ENCODE measurements around the gene POLDIP2.

The POLDIP2 gene

GRCh38 chr17:28390563-28390962, 33.2 kb upstream of the POLDIP2 start:
- no peak for DNase-seq (ENCODE audit: low spot score)

DNA sequence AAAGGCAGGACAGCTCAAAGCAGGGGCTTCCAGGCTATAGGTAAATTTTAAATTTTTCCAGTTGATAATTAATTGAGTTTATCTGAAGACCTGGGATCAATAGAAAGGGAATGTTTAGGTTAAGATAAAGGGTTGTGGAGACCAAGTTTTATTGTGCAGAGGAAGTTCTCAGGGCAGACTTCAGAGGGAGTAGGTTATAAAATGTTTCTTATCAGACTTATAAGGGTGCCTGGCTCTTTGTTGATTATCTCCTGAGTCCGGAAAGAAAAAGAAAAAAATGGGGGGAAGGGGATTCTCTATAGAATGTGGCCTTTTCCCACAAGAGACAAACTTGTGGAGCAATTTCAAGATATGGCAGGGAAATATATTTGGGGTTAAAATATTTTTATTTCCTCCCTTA, 32.8 kb upstream of the POLDIP2 start:
- DNase-seq (ENCODE audit: low spot score): no peak

DNA sequence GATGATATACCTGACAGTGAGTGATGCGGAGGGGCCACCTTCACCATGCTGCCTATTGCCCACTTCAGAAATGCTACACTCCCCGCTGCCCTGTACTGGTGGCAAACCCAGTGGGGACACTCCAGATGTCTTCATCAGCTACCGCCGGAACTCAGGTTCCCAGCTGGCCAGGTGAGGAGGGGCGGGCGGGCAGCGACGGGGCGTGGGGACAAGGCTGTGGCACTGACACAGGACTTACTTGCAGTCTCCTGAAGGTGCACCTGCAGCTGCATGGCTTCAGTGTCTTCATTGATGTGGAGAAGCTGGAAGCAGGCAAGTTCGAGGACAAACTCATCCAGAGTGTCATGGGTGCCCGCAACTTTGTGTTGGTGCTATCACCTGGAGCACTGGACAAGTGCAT, 30.8 kb upstream of the POLDIP2 start:
- DNase-seq (ENCODE audit: low spot score): no peak

DNA sequence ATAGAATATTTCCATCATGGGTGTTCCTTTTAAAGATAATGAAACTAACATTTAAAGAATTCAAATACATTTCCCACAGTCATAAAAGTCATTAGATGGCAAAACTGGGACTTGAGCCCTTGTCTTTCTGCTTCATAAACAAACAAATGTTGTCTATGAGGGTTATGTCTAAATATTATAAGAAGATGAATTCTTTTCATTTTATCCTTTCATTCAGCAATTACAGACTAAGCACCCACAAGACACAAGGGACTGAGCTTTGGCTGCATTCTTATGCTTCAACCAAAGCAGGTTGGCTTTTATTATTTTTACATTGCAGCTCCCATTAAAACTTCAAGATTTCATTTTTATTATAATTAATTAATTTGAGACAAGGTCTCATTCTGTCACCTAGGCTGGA, 29.1 kb upstream of the POLDIP2 start:
- no peak for DNase-seq (ENCODE audit: low spot score)

GRCh38 chr17:28385406-28385805, 28.1 kb upstream of the POLDIP2 start:
- DNase-seq (ENCODE audit: low spot score): no peak

DNA sequence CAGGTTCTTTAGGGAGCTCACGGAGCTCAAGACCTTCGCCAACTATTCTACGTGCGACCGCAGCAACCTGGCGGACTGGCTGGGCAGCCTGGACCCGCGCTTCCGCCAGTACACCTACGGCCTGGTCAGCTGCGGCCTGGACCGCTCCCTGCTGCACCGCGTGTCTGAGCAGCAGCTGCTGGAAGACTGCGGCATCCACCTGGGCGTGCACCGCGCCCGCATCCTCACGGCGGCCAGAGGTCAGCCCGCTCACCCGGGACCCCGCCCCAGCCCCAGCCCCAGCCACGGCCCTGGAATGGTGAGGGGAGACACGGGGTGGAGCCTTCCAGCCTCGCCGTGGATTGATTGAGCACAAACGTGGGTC, 27.7 kb upstream of the POLDIP2 start:
- DNase-seq (ENCODE audit: low spot score): no peak

DNA sequence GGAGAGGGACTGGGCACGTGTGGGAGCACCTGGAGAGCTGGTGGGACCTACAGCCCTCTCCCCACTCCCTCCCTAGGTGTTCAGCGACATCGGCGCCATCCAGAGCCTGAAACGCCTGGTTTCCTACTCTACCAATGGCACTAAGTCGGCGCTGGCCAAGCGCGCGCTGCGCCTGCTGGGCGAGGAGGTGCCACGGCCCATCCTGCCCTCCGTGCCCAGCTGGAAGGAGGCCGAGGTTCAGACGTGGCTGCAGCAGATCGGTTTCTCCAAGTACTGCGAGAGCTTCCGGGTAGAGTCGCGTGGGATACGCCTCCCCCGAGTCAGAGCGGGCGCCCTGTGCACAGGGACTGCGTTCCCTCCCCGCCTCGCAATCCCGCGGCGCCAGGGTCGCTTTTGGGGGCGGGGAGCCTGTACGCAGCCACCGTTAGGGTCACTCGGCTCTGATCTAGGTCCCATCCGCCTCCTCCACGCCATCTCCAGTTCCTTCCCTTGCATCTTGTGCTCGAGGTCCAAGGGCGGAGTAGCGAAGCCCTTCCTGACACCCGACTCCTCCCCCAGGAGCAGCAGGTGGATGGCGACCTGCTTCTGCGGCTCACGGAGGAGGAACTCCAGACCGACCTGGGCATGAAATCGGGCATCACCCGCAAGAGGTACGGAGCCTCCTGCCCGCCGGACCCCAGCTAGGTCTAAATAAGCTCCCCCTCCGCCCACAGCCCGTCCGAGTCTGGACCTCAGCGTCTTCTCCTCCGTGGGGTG, 27.1 kb upstream of the POLDIP2 start:
- no peak for DNase-seq (ENCODE audit: low spot score)

GRCh38 chr17:28381141-28381825, 24.0 kb upstream of the POLDIP2 start:
- DNase-seq (ENCODE audit: low spot score): no peak

DNA sequence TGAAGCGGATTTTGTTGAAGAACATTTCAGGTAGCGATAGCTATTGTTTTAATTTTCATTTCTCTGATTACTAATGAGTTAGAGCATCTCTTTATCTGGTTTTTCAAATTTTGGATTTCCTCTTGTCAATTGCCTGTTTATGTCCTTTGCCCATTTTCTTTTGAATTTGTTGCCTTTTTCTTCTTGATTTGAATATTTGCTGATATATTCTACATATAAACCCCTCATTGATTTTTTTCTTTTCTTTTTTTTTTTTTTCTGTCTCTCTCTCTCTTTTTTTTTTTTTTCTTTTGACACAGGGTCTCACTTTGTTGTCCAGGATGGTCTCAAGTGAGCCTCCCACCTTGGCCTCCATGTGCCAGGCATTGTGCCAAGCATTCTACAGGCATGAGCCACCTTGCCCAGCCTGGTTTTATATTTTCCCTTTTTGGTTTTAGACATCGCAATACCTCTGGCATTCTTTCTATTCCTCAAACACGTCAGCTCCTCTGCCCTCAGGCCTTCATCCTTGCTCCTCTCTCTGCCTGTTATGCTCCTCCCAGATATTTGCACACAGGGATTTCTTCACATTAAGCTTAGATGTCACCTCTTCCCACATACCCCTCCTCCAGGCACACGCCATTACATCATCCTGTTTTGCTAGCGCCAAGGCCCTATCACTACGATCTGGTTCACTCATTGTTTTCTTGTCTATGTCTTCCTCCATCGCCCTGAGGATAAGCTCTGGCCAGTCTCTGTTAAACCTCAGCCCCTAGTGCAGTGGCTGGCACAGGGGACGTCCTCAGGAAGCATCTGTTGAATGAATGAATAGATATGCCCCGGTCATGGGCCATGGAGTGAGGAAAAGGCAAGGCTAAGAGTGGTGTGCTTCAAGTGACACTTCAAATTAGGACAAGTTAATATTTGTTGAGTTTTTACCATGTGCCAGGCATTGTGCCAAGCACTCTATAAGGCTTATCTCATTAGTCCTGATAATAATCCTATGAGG, 22.8 kb upstream of the POLDIP2 start:
- DNase-seq (ENCODE audit: low spot score): no peak

GRCh38 chr17:28372945-28373274, 15.6 kb upstream of the POLDIP2 start:
- no peak for DNase-seq (ENCODE audit: low spot score)

DNA sequence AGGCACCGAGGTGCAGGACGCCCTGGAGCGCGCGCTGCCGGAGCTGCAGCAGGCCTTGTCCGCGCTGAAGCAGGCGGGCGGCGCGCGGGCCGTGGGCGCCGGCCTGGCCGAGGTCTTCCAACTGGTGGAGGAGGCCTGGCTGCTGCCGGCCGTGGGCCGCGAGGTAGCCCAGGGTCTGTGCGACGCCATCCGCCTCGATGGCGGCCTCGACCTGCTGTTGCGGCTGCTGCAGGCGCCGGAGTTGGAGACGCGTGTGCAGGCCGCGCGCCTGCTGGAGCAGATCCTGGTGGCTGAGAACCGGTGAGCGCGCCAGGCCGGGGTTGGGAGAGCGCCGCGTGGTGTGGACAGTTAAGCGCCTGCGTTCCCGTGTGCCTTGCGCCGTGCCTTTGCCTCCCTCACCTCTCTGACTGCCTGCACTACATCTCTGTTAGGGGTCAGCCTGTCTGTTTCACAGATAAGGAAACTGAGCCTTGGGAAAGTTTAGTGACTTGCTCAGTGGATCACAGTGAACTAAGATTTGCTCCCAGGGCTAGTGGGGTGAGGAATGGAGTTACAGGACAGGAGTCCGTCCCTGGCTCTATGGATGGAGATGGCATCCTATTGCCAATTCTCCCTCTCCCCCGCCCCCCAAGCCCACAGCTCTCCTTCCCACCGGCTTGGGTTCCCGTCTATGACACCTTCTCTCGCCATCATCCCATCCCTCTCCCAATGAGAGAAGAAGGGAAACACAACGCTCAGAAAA, 15.0 kb upstream of the POLDIP2 start:
- peak; percentile 31 for DNase-seq (ENCODE audit: low spot score)

DNA sequence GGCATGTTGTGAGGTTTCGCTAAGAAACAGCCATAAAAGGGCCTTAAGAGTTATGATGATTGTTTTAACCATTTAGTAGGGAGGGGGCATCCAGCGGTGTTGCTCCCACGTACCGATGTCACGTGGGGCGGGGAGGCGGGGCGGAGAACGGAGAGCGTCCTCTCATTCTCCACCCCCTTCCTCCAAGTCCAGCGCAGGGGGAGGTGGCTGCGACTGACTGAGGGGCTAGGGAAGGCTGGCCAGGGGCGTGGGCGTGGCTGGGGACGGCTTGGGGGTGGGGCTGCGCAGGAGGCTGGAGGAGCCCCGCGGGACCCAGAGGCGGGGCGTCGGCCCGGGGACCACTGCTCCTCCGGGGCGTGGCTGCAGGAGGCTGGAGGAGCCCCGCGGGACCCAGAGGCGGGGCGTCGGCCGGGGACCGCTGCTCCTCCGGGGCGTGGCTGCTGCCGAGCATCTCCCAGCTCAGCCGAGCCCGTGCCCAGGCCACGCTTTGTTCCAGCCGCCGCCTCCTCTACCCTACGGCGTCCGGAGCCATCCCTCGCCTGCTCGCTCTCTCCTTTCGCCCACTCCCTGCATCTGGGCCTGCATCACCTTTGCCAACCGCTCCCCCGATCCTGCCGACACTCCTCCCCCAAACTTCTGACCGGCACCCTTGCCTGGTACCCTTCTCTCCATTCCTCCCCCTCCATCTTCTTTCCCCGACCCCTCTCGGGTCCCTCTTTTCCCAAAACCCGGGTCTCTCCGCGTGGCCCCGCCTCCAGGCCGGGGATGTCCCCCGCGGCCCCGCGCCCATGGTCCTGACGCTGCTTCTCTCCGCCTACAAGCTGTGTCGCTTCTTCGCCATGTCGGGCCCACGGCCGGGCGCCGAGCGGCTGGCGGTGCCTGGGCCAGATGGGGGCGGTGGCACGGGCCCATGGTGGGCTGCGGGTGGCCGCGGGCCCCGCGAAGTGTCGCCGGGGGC, 14.2 kb upstream of the POLDIP2 start, which contains the start of gene SARM1:
Gene SARM1, plus strand, starts transcription at position 450 of the 958 bp plus-strand sequence. Its CDS starts 339 bp downstream, at position 789.
- DNase-seq (ENCODE audit: low spot score): peak; percentile 92

DNA sequence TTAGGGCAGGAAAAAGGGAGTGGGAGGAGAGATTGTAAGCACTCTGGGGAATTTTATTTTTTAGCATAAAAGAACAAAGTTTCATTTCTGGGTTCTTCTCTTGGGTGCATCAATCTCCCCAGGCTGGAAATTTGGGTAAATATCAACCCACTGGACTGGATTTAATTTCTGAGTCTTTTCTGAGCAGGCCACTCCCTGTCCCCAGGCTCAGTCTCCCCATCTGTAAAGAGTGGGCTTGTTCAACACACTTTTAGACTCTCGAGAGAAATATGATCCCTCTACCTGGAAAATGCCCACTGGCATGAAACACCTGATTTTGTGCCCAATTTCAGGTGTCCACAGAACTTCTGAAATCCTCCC, 13.4 kb upstream of the POLDIP2 start:
- DNase-seq (ENCODE audit: low spot score): no peak

- no peak for DNase-seq (ENCODE audit: low spot score)
These were observed 12.9 kb upstream of the POLDIP2 start, which contains the start of gene VTN for GRCh38 chr17:28370035-28370743. TSS of gene VTN (minus strand) at chr17:28370307. CDS start at chr17:28370203, 104 bp downstream.

- no peak for DNase-seq (ENCODE audit: low spot score)
These were observed 12.3 kb upstream of the POLDIP2 start for GRCh38 chr17:28369684-28370034.

DNA sequence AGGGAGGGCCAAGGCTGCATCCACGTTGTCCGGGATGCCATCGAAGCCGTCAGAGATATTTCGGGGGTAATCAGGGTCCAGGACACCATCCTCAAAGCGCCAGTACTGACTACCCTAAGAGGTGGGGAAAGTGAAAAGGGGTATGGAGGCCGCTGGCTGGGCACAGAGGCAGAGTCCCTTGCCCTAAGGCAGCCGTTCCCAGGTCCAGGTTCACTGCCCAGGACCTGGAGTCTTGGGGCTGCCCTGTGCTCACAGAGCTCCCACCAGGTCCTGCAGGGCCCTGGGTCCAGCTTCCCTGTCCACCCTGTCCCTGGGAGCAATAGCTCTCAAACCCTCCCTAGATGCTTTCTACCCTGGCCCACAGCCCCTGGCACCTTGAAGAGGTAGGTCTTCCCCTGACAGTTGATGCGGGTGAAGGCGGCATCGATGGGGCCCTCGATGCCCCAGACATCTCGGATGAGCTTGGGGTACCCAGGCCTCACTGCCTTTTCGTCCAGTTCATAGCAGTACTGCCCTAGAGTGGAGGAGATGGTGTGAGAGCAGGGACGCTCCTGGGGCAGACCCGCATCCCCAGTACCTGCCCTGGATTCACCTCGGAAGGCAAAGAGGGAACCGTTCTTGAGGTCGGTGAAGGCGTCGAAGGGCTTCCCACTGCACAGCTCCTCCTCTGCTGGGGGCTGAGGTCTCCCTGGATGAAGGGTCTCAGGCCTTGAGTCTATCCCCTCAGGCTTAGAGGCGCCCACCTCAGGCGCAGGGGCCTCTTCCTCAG, 11.8 kb upstream of the POLDIP2 start:
- DNase-seq (ENCODE audit: low spot score): no peak

GRCh38 chr17:28368306-28368831, 11.0 kb upstream of the POLDIP2 start:
- DNase-seq (ENCODE audit: low spot score): no peak

GRCh38 chr17:28367641-28368305, 10.4 kb upstream of the POLDIP2 start:
- no peak for DNase-seq (ENCODE audit: low spot score)

DNA sequence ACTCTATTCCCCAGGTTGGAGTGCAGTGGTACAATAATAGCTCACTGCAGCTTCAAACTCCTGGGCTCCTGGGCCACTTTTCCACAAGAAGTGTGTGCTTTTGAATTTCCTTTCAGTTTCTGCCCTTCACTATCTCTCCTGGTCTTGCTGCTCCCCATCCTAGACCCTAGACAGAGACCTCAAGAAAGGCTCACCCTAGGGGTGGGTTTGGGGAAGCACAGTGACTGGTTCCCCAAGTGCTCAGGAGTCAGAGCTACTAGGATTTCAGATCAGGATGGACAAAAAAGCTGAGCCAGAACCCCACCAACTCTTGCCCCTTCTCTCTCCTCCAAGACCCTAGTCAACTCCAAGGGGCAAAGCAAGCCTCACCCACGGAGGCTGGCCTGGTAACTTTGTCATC, 9.3 kb upstream of the POLDIP2 start:
- DNase-seq (ENCODE audit: low spot score): no peak

Measured in AG08395 (cell line).